B cell (primary cell): ENCODE data around the gene DGKZ. TPM values are rescaled to one million over a fixed set of nuclear protein-coding genes. Genes with fewer than 3 reads are reported as not detected.

Experiments
- ATAC-seq: fragments of 200-7000 bp; cut with Tn5 transposase; one replicate; pipeline ENCODE4 v1.10.0; 2021; ENCODE audit warnings: low read depth, mild to moderate bottlenecking, moderate number of reproducible peaks, moderate library complexity
- CTCF ChIA-PET: fragments of 350-600 bp; sonication (Branson Sonifier 250); formaldehyde crosslinking; loops from one replicate; lab custom pipeline; 2021; ENCODE audit warnings: antibody characterized with exemption, inconsistent platforms; lab: Charles Lee
- POLR2A ChIA-PET: fragments of 350-600 bp; sonication (Branson Sonifier 250); formaldehyde crosslinking; loops from one replicate; lab custom pipeline; 2021; ENCODE audit warnings: antibody characterized with exemption; lab: Charles Lee
- DNase-seq: peaks from one replicate; pipeline ENCODE4 v3.0.0; 2013
- H2AFZ ChIP-seq: 2 replicates; pipeline ENCODE4 v1.6.1; 2012; ENCODE audit warnings: mild to moderate bottlenecking, low read depth, low read length; ENCODE audit not compliant: insufficient read depth, poor library complexity, severe bottlenecking
- H3K27ac ChIP-seq, 2 donors: 1 replicate in 1 of 2; 2 replicates in 1 of 2; pipeline ENCODE4 v1.5.1; 2012 to 2013; ENCODE audit warnings: low read length in 2 of 2, mild to moderate bottlenecking in 2 of 2, moderate library complexity in 1 of 2
- H3K27me3 ChIP-seq, 4 experiments: fragments of 200-600 bp in 1 of 4; sonication (generic) in 1 of 4; replicated peaks in 1 of 4; 1 replicate in 2 of 4; 2 replicates in 2 of 4; pipeline versions ENCODE4 v1.6.1 to v1.7.0; 2013 to 2016; ENCODE audit warnings: low read length in 3 of 4, mild to moderate bottlenecking in 2 of 4, mixed read lengths in 1 of 4, moderate library complexity in 1 of 4; ENCODE audit not compliant: insufficient read depth in 4 of 4, control insufficient read depth in 3 of 4; ENCODE audit errors: control extremely low read depth in 1 of 4
- H3K36me3 ChIP-seq, 2 experiments: replicated peaks in 1 of 2; 1 replicate in 1 of 2; 2 replicates in 1 of 2; pipeline versions ENCODE4 v1.6.1 to v1.7.1; 2013; ENCODE audit warnings: low read length in 1 of 2; ENCODE audit not compliant: insufficient read depth in 2 of 2, control insufficient read depth in 1 of 2; ENCODE audit errors: control extremely low read depth in 1 of 2, extremely low read depth in 1 of 2
- H3K4me1 ChIP-seq, 2 donors: fragments of 200-600 bp in 1 of 2; sonication (generic) in 1 of 2; 1 replicate in 1 of 2; 2 replicates in 1 of 2; pipeline versions ENCODE4 v1.5.1 to v1.6.1; 2013 to 2017; ENCODE audit warnings: low read length in 2 of 2; ENCODE audit not compliant: control insufficient read depth in 2 of 2, insufficient read depth in 2 of 2
- H3K4me2 ChIP-seq: replicated peaks from 2 replicates; pipeline ENCODE3; 2012; ENCODE audit warnings: mild to moderate bottlenecking, low read depth, low read length; ENCODE audit not compliant: poor library complexity, severe bottlenecking
- H3K4me3 ChIP-seq, 5 experiments: fragments of 200-600 bp in 1 of 5; sonication (generic) in 1 of 5; 1 replicate in 3 of 5; 2 replicates in 2 of 5; pipeline versions ENCODE4 v1.5.1 to v1.7.0; 2011 to 2016; ENCODE audit warnings: low read length in 4 of 5, mild to moderate bottlenecking in 4 of 5, low read depth in 2 of 5, control low read depth in 1 of 5, moderate library complexity in 1 of 5; ENCODE audit not compliant: insufficient read depth in 1 of 5; ENCODE audit errors: control extremely low read depth in 1 of 5, extremely low read depth in 1 of 5
- H3K79me2 ChIP-seq: fragments of 200-600 bp; sonication (generic); one replicate; pipeline ENCODE4 v1.6.0; 2016; ENCODE audit warnings: low read length; ENCODE audit not compliant: control insufficient read depth, insufficient read depth
- H3K9ac ChIP-seq: fragments of 200-600 bp; sonication (generic); 2 replicates; pipeline ENCODE4 v1.6.1; 2017; ENCODE audit warnings: mild to moderate bottlenecking, low read length, moderate library complexity
- H3K9me3 ChIP-seq, 3 donors: one replicate each; pipeline versions ENCODE4 v1.6.1 to v1.7.1; 2013; ENCODE audit warnings: low read length in 2 of 3; ENCODE audit not compliant: control insufficient read depth in 2 of 3, insufficient read depth in 1 of 3; ENCODE audit errors: control extremely low read depth in 1 of 3
- H4K20me1 ChIP-seq: 2 replicates; pipeline ENCODE4 v1.6.0; 2012; ENCODE audit warnings: mild to moderate bottlenecking, low read length; ENCODE audit not compliant: insufficient read depth, control insufficient read depth, poor library complexity, severe bottlenecking
- H3K27ac Mint-ChIP-seq: one replicate; pipeline ENCODE4 v1.8.0; 2021; ENCODE audit warnings: mixed read lengths
- H3K27me3 Mint-ChIP-seq: one replicate; pipeline ENCODE4 v1.8.0; 2021; ENCODE audit warnings: mixed read lengths
- H3K4me1 Mint-ChIP-seq: one replicate; pipeline ENCODE4 v1.8.0; 2021; ENCODE audit warnings: mixed read lengths
- H3K4me3 Mint-ChIP-seq: one replicate; pipeline ENCODE4 v1.8.0; 2021; ENCODE audit warnings: mixed read lengths
- H3K9me3 Mint-ChIP-seq: one replicate; pipeline ENCODE4 v1.8.0; 2022; ENCODE audit warnings: mixed read lengths; ENCODE audit not compliant: insufficient read depth
- EZH2 ChIP-seq: IDR thresholded peaks from 2 replicates; pipeline ENCODE4 v1.6.1; 2012; ENCODE audit warnings: borderline replicate concordance, low read depth, mild to moderate bottlenecking, moderate library complexity, low read length; ENCODE audit not compliant: insufficient read depth, poor library complexity, severe bottlenecking
- WGBS: methylation state at CpG from one replicate; pipeline ENCODE4 v1.1.5; 2013; ENCODE audit warnings: missing lambda C conversion rate; ENCODE audit not compliant: insufficient coverage; 5-methylcytosine and 5-hydroxymethylcytosine counted together
- intact Hi-C: fragments of 100-400 bp; cut with micrococcal nuclease; formaldehyde crosslinking; loops from one replicate; pipeline ENCODE4 v1.10.0; 2022
- polyA plus RNA-seq: library from polyadenylated mRNA; depleted of rRNA; stranded (reverse); fragments of >200 nt; gene quantifications from 2 replicates; pipeline ENCODE4 v1.2.3, GENCODE V29; 2012
- total RNA-seq, 2 donors: library from RNA; stranded (reverse); fragments of 120-200 nt in 1 of 2; gene quantifications; 1 replicate in 1 of 2; 2 replicates in 1 of 2; pipeline versions ENCODE4 v1.2.3 to v1.2.4, GENCODE V29; 2013 to 2022
- TF ChIP-seq, protein P1 (sequence below): fragments of 200-600 bp; IDR thresholded peaks from one replicate; pipeline ENCODE4 v1.8.0; 2022; ENCODE audit warnings: antibody characterized with exemption, mild to moderate bottlenecking

Gene DGKZ
- total and polyA plus RNA-seq, 2 donors (not counting 1 experiment from before 2014, with no cell fraction given) = 56.6 to 79.5 TPM

GRCh38 chr11:46298699-46299433 lies 48.4 kb upstream of the DGKZ start:
- WGBS = no CpG with 5 or more reads among the region's 8 CpGs
- Histone ChIP-seq H3K4me3 (no peak overlapping the region), H3K4me2 (no peak overlapping the region), H3K79me2 (no peaks in the 10 kb centered on the region), H4K20me1 (no peaks in the 10 kb centered on the region), H3K9me3 (peaks cover 0 to 16% (median 0%) of the 10 kb centered on the region in 3 donors), H3K27me3 (peaks cover 0 to 44% (median 22%) of the 10 kb centered on the region in 4 experiments), H3K27ac (no peak overlapping the region), H3K4me1 (peaks cover 15 to 25% of the 10 kb centered on the region in 2 donors), H3K9ac (no peak overlapping the region), H2AFZ (no peak overlapping the region), H3K36me3 (no peaks in the 10 kb centered on the region)
- DNase-seq (no peak), ATAC-seq (no peak)
- no peaks in the 10 kb centered on the region for H3K9me3 Mint-ChIP-seq
- no peak overlapping the region for H3K4me3 Mint-ChIP-seq
- CTCF ChIA-PET = no interaction called here
- peaks cover 14% of the 10 kb centered on the region for H3K4me1 Mint-ChIP-seq
- TF ChIP-seq, protein P1, sequence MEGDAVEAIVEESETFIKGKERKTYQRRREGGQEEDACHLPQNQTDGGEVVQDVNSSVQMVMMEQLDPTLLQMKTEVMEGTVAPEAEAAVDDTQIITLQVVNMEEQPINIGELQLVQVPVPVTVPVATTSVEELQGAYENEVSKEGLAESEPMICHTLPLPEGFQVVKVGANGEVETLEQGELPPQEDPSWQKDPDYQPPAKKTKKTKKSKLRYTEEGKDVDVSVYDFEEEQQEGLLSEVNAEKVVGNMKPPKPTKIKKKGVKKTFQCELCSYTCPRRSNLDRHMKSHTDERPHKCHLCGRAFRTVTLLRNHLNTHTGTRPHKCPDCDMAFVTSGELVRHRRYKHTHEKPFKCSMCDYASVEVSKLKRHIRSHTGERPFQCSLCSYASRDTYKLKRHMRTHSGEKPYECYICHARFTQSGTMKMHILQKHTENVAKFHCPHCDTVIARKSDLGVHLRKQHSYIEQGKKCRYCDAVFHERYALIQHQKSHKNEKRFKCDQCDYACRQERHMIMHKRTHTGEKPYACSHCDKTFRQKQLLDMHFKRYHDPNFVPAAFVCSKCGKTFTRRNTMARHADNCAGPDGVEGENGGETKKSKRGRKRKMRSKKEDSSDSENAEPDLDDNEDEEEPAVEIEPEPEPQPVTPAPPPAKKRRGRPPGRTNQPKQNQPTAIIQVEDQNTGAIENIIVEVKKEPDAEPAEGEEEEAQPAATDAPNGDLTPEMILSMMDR = no peak
- no peak for TF ChIP-seq EZH2
- peaks cover 39% of the 10 kb centered on the region for H3K27me3 Mint-ChIP-seq
- no peak overlapping the region for H3K27ac Mint-ChIP-seq
- intact Hi-C loops = no loop called here
- POLR2A ChIA-PET = no interaction called here

- H3K4me2 ChIP-seq = no peak overlapping the region
- H3K4me1 ChIP-seq = peaks cover 15 to 25% of the 10 kb centered on the region in 2 donors
- no peaks in the 10 kb centered on the region for H4K20me1 ChIP-seq
- DNase-seq = no peak
- Mint-ChIP-seq H3K9me3 (no peaks in the 10 kb centered on the region), H3K27me3 (peaks cover 35% of the 10 kb centered on the region), H3K4me1 (peaks cover 14% of the 10 kb centered on the region), H3K4me3 (no peak overlapping the region), H3K27ac (no peak overlapping the region)
- no peak overlapping the region for H2AFZ ChIP-seq
- H3K9me3 ChIP-seq = peaks cover 0 to 16% (median 0%) of the 10 kb centered on the region in 3 donors
- ATAC-seq = no peak
- H3K27me3 ChIP-seq = peaks cover 0 to 43% (median 22%) of the 10 kb centered on the region in 4 experiments
- H3K79me2 ChIP-seq = no peaks in the 10 kb centered on the region
- H3K9ac ChIP-seq = no peak overlapping the region
- TF ChIP-seq, protein P1 = no peak
- no peak for TF ChIP-seq EZH2
- no peak overlapping the region for H3K27ac ChIP-seq
- POLR2A ChIA-PET = no interaction called here
- CTCF ChIA-PET = no interaction called here
- 88% methylated on average over 5 of the region's 5 CpGs for whole genome bisulfite sequencing
- H3K36me3 ChIP-seq = no peaks in the 10 kb centered on the region
- H3K4me3 ChIP-seq = no peak overlapping the region
- intact Hi-C loops = no loop called here
Measured at GRCh38 chr11:46299451-46299961, 47.8 kb upstream of the DGKZ start.
